ENCODE measurements around the gene OR52B2.

- TF ChIP-seq POLR2AphosphoS5 (IDR thresholded peaks at IDR 0.05) = no peak
- no peak for TF ChIP-seq CTCF (IDR thresholded peaks at IDR 0.05)
- no peak for TF ChIP-seq POLR2A (IDR thresholded peaks at IDR 0.05)
- no peak for TF ChIP-seq EP300 (IDR thresholded peaks at IDR 0.05)
Measured at GRCh38 chr11:6210274-6210955, 40.3 kb upstream of the OR52B2 start.
